OCI-LY3 (cell line): ENCODE data around the gene OVCA2.

Experiments used
- CTCF ChIP-seq: fragments of 200-600, 300-600 bp; sonication (generic); IDR thresholded peaks from 2 replicates; pipeline ENCODE4 v1.5.1; 2014; ENCODE audit warnings: antibody characterized with exemption, low read length, low read depth
- EZH2phosphoT487 ChIP-seq: fragments of 200-600 bp; shearing (Covaris generic); IDR thresholded peaks from 2 replicates; pipeline ENCODE4 v1.6.1; 2018; ENCODE audit warnings: antibody characterized with exemption, mixed run types, low read depth

- TF ChIP-seq CTCF (no peak), EZH2phosphoT487 (no peak)
Observed at GRCh38 chr17:2068519-2069051, 26.8 kb downstream of the OVCA2 start.
